ENCODE measurements around the gene DNASE1L1.

The DNASE1L1 gene

GRCh38 chrX:154436374-154436982 is 27.4 kb upstream of the DNASE1L1 start:
- peak; percentile 38 to 63 (median 44) for DNase-seq

- no peak for DNase-seq
Observed at GRCh38 chrX:154435171-154435733, 26.2 kb upstream of the DNASE1L1 start.

GRCh38 chrX:154434394-154435168 is 25.5 kb upstream of the DNASE1L1 start:
- DNase-seq, result no peak

- DNase-seq, result no peak
Observed at GRCh38 chrX:154433605-154434004, 24.6 kb upstream of the DNASE1L1 start.

DNA sequence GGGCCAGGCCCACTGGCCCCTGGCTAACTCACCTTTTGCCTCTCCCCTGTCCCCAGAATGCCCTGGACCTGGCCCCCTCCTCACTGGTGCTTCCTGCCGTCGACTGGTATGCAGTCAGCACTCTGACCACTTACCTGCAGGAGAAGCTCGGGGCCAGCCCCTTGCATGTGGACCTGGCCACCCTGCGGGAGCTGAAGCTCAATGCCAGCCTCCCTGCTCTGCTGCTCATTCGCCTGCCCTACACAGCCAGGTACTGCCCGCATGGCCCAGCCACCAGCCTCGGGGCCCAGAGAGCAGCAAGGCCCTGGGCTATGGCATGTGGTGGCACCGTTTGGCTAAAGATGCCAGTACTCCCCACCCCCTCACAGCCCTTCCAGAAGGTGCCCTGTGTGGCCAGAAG is 23.2 kb upstream of the DNASE1L1 start:
- no peak for DNase-seq

GRCh38 chrX:154431341-154431740 is 22.3 kb upstream of the DNASE1L1 start:
- DNase-seq, result no peak

GRCh38 chrX:154430916-154431315 is 21.9 kb upstream of the DNASE1L1 start:
- no peak for DNase-seq

GRCh38 chrX:154430479-154430878 is 21.4 kb upstream of the DNASE1L1 start:
- DNase-seq, result no peak

- DNase-seq, result no peak
Observed at GRCh38 chrX:154429711-154430110, 20.7 kb upstream of the DNASE1L1 start.

DNA sequence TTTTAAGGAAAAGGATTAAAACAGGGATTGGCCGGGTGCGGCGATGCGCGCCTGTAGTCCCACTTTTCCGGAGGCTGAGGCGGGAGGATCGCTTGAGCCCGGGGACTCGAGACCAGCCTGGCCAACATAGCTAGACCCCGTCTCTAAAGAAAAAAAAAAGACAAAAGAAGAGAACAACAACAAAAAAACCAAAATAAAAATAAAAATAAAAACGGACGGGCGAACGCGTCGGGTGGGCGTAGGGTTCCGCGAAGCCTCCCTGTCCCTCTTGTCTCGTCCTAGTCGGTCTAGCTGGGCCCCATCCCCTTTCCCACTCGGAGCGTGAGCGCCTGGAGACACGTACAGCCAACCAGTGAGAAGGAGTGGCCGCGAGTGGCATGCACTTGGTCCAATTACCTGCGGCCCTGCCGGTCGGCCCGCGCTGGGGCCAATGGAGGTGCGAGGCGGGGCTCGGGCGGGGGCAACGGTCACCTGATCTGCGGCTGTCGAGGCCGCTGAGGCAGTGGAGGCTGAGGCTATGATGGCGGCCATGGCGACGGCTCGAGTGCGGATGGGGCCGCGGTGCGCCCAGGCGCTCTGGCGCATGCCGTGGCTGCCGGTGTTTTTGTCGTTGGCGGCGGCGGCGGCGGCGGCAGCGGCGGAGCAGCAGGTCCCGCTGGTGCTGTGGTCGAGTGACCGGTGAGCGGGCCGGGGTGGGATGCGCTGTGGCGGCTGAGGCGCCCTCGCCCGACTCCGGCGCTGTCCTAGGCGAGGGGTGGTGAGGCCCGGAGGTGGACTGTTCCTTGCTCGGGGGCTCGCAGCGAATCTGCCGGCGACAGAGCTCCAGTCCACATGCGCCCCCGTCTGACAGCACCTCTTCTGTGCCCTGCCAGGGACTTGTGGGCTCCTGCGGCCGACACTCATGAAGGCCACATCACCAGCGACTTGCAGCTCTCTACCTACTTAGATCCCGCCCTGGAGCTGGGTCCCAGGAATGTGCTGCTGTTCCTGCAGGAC is 19.4 kb upstream of the DNASE1L1 start, which contains the start of gene ATP6AP1:
Gene ATP6AP1 (plus strand): TSS at position 502 of the 996 bp plus-strand sequence. CDS start 16 bp downstream, at position 518.
- DNase-seq, result peak; percentile 77 to 92 (median 83)

- DNase-seq, result no peak
Observed at GRCh38 chrX:154426916-154427770, 18.1 kb upstream of the DNASE1L1 start.

DNA sequence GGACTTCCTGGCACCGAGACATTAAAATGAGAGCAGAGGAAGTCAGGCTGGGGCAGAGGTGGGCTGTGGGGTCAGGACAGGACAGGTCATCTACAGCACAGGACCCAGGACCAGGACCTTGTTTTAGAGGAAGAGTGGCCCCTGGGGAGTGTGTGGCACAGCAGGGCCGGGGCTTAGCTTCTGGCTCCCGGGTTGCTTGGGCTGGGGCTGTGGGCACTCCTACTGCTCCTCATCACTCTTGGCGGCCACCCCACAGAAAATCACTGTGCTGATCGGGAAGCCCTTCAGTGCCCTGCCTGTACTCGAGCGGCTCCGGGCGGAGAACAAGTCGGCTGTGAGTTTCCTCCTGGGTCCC is 11.3 kb upstream of the DNASE1L1 start:
- DNase-seq, result no peak

GRCh38 chrX:154419688-154420401 is 10.8 kb upstream of the DNASE1L1 start:
- no peak for DNase-seq

DNA sequence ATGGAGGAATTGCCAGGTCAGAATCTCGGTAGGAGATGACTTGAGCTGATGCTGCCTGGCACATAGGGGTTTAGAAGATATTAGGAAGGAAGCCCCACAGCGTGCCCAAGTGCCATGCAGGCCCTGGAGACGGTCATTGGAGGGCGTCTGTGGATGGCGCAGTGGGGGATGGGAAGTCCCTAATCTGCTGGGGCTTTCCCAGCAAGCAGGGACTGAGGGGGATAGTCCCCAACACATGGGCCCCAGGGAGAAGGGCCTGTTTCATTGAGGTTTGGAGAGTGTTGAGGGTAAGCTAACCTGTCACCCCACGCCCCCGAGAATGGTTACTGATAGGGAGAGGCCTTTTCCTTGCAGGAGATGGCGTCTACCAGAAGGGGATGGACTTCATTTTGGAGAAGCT is 10.1 kb upstream of the DNASE1L1 start:
- DNase-seq, result no peak

- DNase-seq, result no peak
Observed at GRCh38 chrX:154417157-154417556, 8.1 kb upstream of the DNASE1L1 start.

DNA sequence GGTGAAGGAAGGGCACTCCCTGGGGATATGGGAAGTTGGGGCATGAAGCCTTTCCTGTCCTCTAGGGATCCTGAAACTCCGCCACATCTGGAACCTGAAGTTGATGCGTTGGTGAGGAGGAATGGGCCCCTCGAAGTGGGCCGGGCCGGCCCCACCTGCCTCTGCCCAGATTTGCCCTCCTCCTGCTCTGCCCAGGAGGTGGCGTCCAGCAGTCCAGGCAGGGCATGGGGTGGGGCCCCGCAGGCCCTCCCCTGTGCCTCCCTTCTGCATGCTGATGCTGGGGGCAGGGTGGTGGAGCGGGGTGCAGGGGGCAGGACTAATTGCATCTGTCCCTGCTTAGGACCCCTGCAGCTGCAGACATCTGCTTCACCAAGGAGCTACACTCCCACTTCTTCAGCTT is 4.1 kb upstream of the DNASE1L1 start:
- DNase-seq, result no peak

DNA sequence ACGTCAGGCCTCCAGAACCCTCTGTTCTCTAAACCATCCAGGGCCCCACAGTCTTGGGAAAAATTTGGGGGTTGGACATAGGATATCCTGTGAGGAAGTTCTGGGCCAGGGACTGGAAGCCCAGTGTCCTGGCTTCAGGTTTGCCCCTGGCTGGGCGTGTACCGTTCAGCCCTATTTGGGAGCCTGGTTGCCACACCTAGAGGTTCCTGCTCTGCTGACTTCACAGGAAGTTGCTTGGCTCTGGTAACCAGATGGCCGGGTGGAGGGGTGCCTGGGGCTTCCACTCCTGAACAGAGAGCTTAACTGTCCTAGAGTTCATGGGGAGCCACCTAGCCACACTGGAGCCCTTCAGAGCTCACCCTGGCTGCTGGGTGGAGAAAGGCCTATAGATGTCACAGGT is 3.4 kb upstream of the DNASE1L1 start:
- peak in 2 of 5 donors; percentile 15 to 64 for DNase-seq

DNA sequence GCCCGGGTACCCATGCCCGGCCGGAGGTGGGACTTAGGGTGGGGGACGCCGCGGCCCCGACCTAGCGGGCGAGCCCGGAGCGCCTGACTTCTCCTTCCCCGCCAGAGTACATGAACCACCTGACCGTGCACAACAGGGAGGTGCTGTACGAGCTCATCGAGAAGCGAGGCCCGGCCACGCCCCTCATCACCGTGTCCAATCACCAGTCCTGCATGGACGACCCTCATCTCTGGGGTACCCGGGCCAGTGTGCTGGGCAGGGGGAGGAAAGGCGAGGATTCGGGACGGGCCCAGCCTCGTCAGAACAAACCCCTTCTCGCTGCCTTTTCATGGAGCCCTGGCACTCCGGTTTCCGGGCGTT is 2.9 kb upstream of the DNASE1L1 start:
- DNase-seq, result peak in 3 of 5 donors; percentile 18 to 63 (median 46)

DNA sequence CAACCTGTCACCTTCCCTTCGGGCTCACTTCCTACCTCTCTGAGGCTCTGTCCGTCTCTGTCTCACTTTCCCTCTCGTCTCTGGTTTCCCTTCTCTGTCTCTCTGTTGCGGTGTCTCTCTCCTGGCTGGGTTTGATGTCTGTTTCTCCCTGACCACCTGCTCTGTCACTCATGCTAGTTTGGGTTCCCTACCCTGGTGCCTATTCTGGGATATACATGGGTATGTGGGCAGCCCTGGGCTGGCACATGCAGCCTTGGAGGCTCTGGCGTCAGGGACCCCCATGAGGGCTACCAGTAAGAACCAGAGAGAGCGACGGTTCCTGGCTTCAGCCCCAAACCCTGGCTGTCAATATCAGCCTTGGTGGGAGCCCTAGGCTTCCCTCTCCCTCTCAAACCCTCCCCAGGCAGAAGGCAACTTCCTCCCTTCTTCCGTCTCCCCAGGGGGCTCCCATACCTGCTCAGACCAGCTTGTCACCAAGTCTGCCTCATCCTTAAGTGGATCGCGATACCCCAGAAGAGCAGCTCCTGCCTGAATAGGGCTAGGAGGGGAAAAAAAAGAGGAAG is 314 bp downstream of the DNASE1L1 start:
- no peak for DNase-seq

GRCh38 chrX:154404625-154405192 is 4.3 kb downstream of the DNASE1L1 start:
- DNase-seq, result no peak
